NCI-H128 (cell line): ENCODE data around the gene RTF1.

ENCODE experiments used
- DNase-seq: peaks from one replicate; lab custom pipeline; 2025; ENCODE audit not compliant: unreplicated experiment; lab: John Stamatoyannopoulos, UW

RTF1 gene

GRCh38 chr15:41502795-41503668 lies 86.1 kb downstream of the RTF1 start:
- no peak for DNase-seq

GRCh38 chr15:41503669-41504010 lies 86.7 kb downstream of the RTF1 start:
- no peak for DNase-seq

GRCh38 chr15:41504751-41505492 lies 88.0 kb downstream of the RTF1 start:
- DNase-seq: no peak

- no peak for DNase-seq
Observed at GRCh38 chr15:41505776-41506175, 88.9 kb downstream of the RTF1 start.

- DNase-seq: no peak
Observed at GRCh38 chr15:41506796-41507341, 90.0 kb downstream of the RTF1 start.

GRCh38 chr15:41507820-41508290 lies 91.0 kb downstream of the RTF1 start:
- no peak for DNase-seq

GRCh38 chr15:41510728-41511127 lies 93.8 kb downstream of the RTF1 start:
- DNase-seq: no peak

- no peak for DNase-seq
Observed at GRCh38 chr15:41511331-41511898, 94.5 kb downstream of the RTF1 start.

- DNase-seq: no peak
Observed at GRCh38 chr15:41511899-41512369, 95.0 kb downstream of the RTF1 start.

- no peak for DNase-seq
Observed at GRCh38 chr15:41512512-41512939, 95.6 kb downstream of the RTF1 start.

- no peak for DNase-seq
Observed at GRCh38 chr15:41512940-41513505, 96.1 kb downstream of the RTF1 start.

GRCh38 chr15:41513506-41514227 lies 96.8 kb downstream of the RTF1 start, which contains the start of gene LTK:
Gene LTK, minus strand, starts transcription at chr15:41513827. Its CDS starts 118 bp downstream, at chr15:41513709.
- no peak for DNase-seq

- no peak for DNase-seq
Observed at GRCh38 chr15:41517895-41518449, 101.1 kb downstream of the RTF1 start.

- DNase-seq: no peak
Observed at GRCh38 chr15:41520636-41521035, 103.7 kb downstream of the RTF1 start.

GRCh38 chr15:41521614-41522013 lies 104.7 kb downstream of the RTF1 start:
- no peak for DNase-seq

- DNase-seq: no peak
Observed at GRCh38 chr15:41523097-41523496, 106.2 kb downstream of the RTF1 start.

GRCh38 chr15:41530363-41530956 lies 113.6 kb downstream of the RTF1 start:
- DNase-seq: no peak
